SH-SY5Y (cell line): ENCODE measurements around the gene OR10A5.

Source experiments
- GATA2 ChIP-seq: IDR thresholded peaks from 2 replicates; pipeline ENCODE4 v1.6.1; 2011; ENCODE audit warnings: mild to moderate bottlenecking, low read depth, low read length
- GATA3 ChIP-seq: IDR thresholded peaks from 2 replicates; pipeline ENCODE4 v1.6.1; 2011; ENCODE audit warnings: low read depth, mild to moderate bottlenecking, low read length, moderate library complexity

DNA sequence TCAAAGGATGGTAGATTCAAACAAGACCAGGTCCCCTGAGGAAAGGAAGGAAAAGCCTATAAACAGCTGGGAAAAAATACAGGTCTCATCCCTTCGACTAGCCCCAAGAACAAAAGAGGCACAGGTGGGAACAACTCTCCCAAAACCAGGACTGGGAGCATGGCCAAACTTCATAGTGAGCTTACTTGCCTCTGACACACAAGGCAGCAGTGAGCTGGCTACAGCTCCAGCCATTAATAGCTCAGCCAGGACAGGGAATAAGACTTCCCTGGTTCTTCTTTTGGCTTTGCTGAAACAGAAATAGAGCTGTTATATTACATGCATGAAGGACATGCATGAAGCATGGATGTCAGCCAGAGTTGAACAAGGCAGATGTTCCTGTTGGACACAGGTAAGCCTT lies 17.5 kb downstream of the OR10A5 start, which contains the start of gene OR10A2:
- TF ChIP-seq GATA2: no peak
- no peak for TF ChIP-seq GATA3
